Measurements from ENCODE around the gene DDX3X. TPM values are rescaled to one million over a fixed set of nuclear protein-coding genes. Genes with fewer than 3 reads are reported as not detected.

Gene DDX3X
- total RNA-seq, 1 donor: 160 TPM

- Histone ChIP-seq H3K36me3 (ENCODE audit: insufficient read depth, low read length) (no peaks in the 10 kb centered on the region), H3K4me2 (ENCODE audit: insufficient read depth, low read length) (no peak overlapping the region), H4K20me1 (ENCODE audit: insufficient read depth, low read length) (no peaks in the 10 kb centered on the region), H3K9me3 (ENCODE audit: low read depth, low read length) (no peaks in the 10 kb centered on the region), H2AFZ (ENCODE audit: low read length) (peak overlapping the region; percentile 36), H3K4me1 (ENCODE audit: insufficient read depth, low read length) (peaks cover 14% of the 10 kb centered on the region), H3K4me3 (ENCODE audit: insufficient read depth, low read length) (no peak overlapping the region), H3K79me2 (ENCODE audit: insufficient read depth, low read length) (no peaks in the 10 kb centered on the region), H3K27ac (ENCODE audit: low read depth, low read length) (peak overlapping the region; percentile 32), H3K27me3 (ENCODE audit: insufficient read depth, low read length) (no peaks in the 10 kb centered on the region)
- TF ChIP-seq CTCF (IDR thresholded peaks at IDR 0.05; ENCODE audit: extremely low read depth, low read depth, low read length): no peak
- DNase-seq (ENCODE audit: insufficient read length, low spot score, missing footprints): no peak
Measured at GRCh38 chrX:41317477-41318208, 16.3 kb upstream of the DDX3X start.

- Histone ChIP-seq H3K4me3 (ENCODE audit: insufficient read depth, low read length) (no peak overlapping the region), H3K4me1 (ENCODE audit: insufficient read depth, low read length) (peaks cover 2% of the 10 kb centered on the region), H3K9me3 (ENCODE audit: low read depth, low read length) (no peaks in the 10 kb centered on the region), H3K79me2 (ENCODE audit: insufficient read depth, low read length) (no peaks in the 10 kb centered on the region), H3K27ac (ENCODE audit: low read depth, low read length) (no peak overlapping the region), H3K27me3 (ENCODE audit: insufficient read depth, low read length) (no peaks in the 10 kb centered on the region), H4K20me1 (ENCODE audit: insufficient read depth, low read length) (no peaks in the 10 kb centered on the region), H3K4me2 (ENCODE audit: insufficient read depth, low read length) (no peak overlapping the region), H3K36me3 (ENCODE audit: insufficient read depth, low read length) (no peaks in the 10 kb centered on the region), H2AFZ (ENCODE audit: low read length) (no peak overlapping the region)
- no peak for TF ChIP-seq CTCF (IDR thresholded peaks at IDR 0.05; ENCODE audit: extremely low read depth, low read depth, low read length)
- DNase-seq (ENCODE audit: insufficient read length, low spot score, missing footprints): no peak
Measured at GRCh38 chrX:41320393-41320792, 13.6 kb upstream of the DDX3X start.

GRCh38 chrX:41322821-41323603, 10.9 kb upstream of the DDX3X start:
- Histone ChIP-seq H3K79me2 (ENCODE audit: insufficient read depth, low read length) (no peaks in the 10 kb centered on the region), H3K27me3 (ENCODE audit: insufficient read depth, low read length) (no peaks in the 10 kb centered on the region), H3K27ac (ENCODE audit: low read depth, low read length) (no peak overlapping the region), H4K20me1 (ENCODE audit: insufficient read depth, low read length) (no peaks in the 10 kb centered on the region), H3K4me2 (ENCODE audit: insufficient read depth, low read length) (no peak overlapping the region), H2AFZ (ENCODE audit: low read length) (no peak overlapping the region), H3K4me3 (ENCODE audit: insufficient read depth, low read length) (no peak overlapping the region), H3K36me3 (ENCODE audit: insufficient read depth, low read length) (no peaks in the 10 kb centered on the region), H3K4me1 (ENCODE audit: insufficient read depth, low read length) (peaks cover 2% of the 10 kb centered on the region), H3K9me3 (ENCODE audit: low read depth, low read length) (no peaks in the 10 kb centered on the region)
- DNase-seq (ENCODE audit: insufficient read length, low spot score, missing footprints): no peak
- no peak for TF ChIP-seq CTCF (IDR thresholded peaks at IDR 0.05; ENCODE audit: extremely low read depth, low read depth, low read length)

- Histone ChIP-seq H3K4me1 (ENCODE audit: insufficient read depth, low read length) (peaks cover 2% of the 10 kb centered on the region), H3K4me3 (ENCODE audit: insufficient read depth, low read length) (no peak overlapping the region), H3K9me3 (ENCODE audit: low read depth, low read length) (no peaks in the 10 kb centered on the region), H3K27me3 (ENCODE audit: insufficient read depth, low read length) (no peaks in the 10 kb centered on the region), H3K4me2 (ENCODE audit: insufficient read depth, low read length) (no peak overlapping the region), H3K79me2 (ENCODE audit: insufficient read depth, low read length) (no peaks in the 10 kb centered on the region), H4K20me1 (ENCODE audit: insufficient read depth, low read length) (no peaks in the 10 kb centered on the region), H3K36me3 (ENCODE audit: insufficient read depth, low read length) (no peaks in the 10 kb centered on the region), H3K27ac (ENCODE audit: low read depth, low read length) (no peak overlapping the region), H2AFZ (ENCODE audit: low read length) (no peak overlapping the region)
- DNase-seq (ENCODE audit: insufficient read length, low spot score, missing footprints): no peak
- TF ChIP-seq CTCF (IDR thresholded peaks at IDR 0.05; ENCODE audit: extremely low read depth, low read depth, low read length): no peak
Measured at GRCh38 chrX:41326431-41326830, 7.5 kb upstream of the DDX3X start.

Measured in osteoblast (primary cell).